DOHH2 (cell line): ENCODE results near the gene COMMD9.

Source experiments
- CTCF ChIP-seq: fragments of 200-600 bp; sonication (generic); IDR thresholded peaks from one replicate; pipeline ENCODE4 v1.5.1; 2014; ENCODE audit warnings: antibody characterized with exemption, mild to moderate bottlenecking, low read depth, low read length; ENCODE audit not compliant: poor library complexity, severe bottlenecking
- EZH2phosphoT487 ChIP-seq: fragments of 200-600 bp; sonication (generic); IDR thresholded peaks from 2 replicates; pipeline ENCODE4 v1.6.1; 2017; ENCODE audit warnings: borderline replicate concordance, mild to moderate bottlenecking, antibody characterized with exemption, low read length, moderate library complexity, mixed read lengths

- TF ChIP-seq CTCF (no peak), EZH2phosphoT487 (no peak)
Observed at GRCh38 chr11:36300650-36301049, 11.4 kb upstream of the COMMD9 start.
